Sigmoid colon (tissue), 4 donors: Measurements from ENCODE around the gene ARHGEF10L.

Experiments used
- CTCF ChIP-seq, 4 experiments: fragments of 450-650 bp in 3 of 4; fragments of 200-600 bp in 1 of 4; IDR thresholded peaks; one replicate each; pipeline ENCODE4 v1.5.1; 2016 to 2019; ENCODE audit warnings: antibody characterized with exemption in 4 of 4, mild to moderate bottlenecking in 3 of 4, moderate library complexity in 2 of 4
- POLR2AphosphoS5 ChIP-seq, 4 donors: sonication (generic); formaldehyde crosslinking; IDR thresholded peaks; one replicate each; pipeline ENCODE4 v1.6.1; 2017; ENCODE audit warnings: antibody characterized with exemption in 4 of 4

- TF ChIP-seq POLR2AphosphoS5 (IDR thresholded peaks at IDR 0.05) (peak in 1 of 4 donors; percentile 22), CTCF (IDR thresholded peaks at IDR 0.05) (peak in 2 of 4 experiments; percentile 34 to 40)
Observed at GRCh38 chr1:17696417-17697301, 157.2 kb downstream of the ARHGEF10L start.
